PC-9 (cell line): Measurements from ENCODE around the gene ACSS2. TPM values are rescaled to one million over a fixed set of nuclear protein-coding genes. Genes with fewer than 3 reads are reported as not detected.

Source experiments
- BruUV-seq: library from RNA; stranded (reverse); fragments of 400-500 nt; replicated peaks from 2 replicates; lab custom pipeline; 2021; lab: Mats Ljungman, UMichigan
- CTCF ChIA-PET: fragments of 300-600 bp; sonication (Branson Sonifier 250); formaldehyde crosslinking; loops from one replicate; lab custom pipeline; 2022; ENCODE audit warnings: antibody characterized with exemption; lab: Charles Lee
- POLR2A ChIA-PET: fragments of 300-600 bp; sonication (Branson Sonifier 250); formaldehyde crosslinking; loops from one replicate; lab custom pipeline; 2022; ENCODE audit warnings: antibody characterized with exemption; ENCODE audit not compliant: unreplicated experiment; lab: Charles Lee
- DNase-seq, 2 experiments: peaks; one replicate each; pipeline versions ENCODE4 v3.0.0 to v3.0.0-alpha.2; 2015 to 2022; ENCODE audit warnings: mixed read lengths in 1 of 2
- H2AFZ ChIP-seq: fragments of 200-600 bp; sonication (generic); 2 replicates; pipeline ENCODE4 v1.8.1; 2017; ENCODE audit warnings: antibody characterized with exemption
- H3F3A ChIP-seq: fragments of 200-600 bp; sonication (generic); 2 replicates; pipeline ENCODE4 v1.8.1; 2017; ENCODE audit warnings: antibody characterized with exemption, mild to moderate bottlenecking, low read depth; ENCODE audit not compliant: insufficient read depth
- H3K27ac ChIP-seq: fragments of 200-600 bp; sonication (generic); 2 replicates; pipeline ENCODE4 v1.6.1; 2016; ENCODE audit warnings: mixed run types
- H3K27me3 ChIP-seq: fragments of 200-600 bp; sonication (generic); 2 replicates; pipeline ENCODE4 v1.6.1; 2016; ENCODE audit warnings: low read depth, mixed run types; ENCODE audit not compliant: insufficient read depth
- H3K36me3 ChIP-seq: fragments of 200-600 bp; sonication (generic); 2 replicates; pipeline ENCODE4 v1.6.1; 2016; ENCODE audit warnings: low read depth, mixed run types
- H3K4me1 ChIP-seq: fragments of 200-600 bp; sonication (generic); replicated peaks from 2 replicates; pipeline ENCODE4 v1.6.1; 2016; ENCODE audit warnings: mixed run types; ENCODE audit not compliant: insufficient read depth
- H3K4me2 ChIP-seq: fragments of 200-600 bp; sonication (generic); 2 replicates; pipeline ENCODE4 v1.6.1; 2017; ENCODE audit warnings: mixed run types
- H3K4me3 ChIP-seq: fragments of 200-600 bp; sonication (generic); 2 replicates; pipeline ENCODE4 v1.6.1; 2016; ENCODE audit warnings: mixed run types
- H3K79me2 ChIP-seq: fragments of 200-600 bp; sonication (generic); 2 replicates; pipeline ENCODE4 v1.6.1; 2017; ENCODE audit warnings: low read depth, mixed run types
- H3K9me2 ChIP-seq: fragments of 200-600 bp; sonication (generic); 2 replicates; pipeline ENCODE4 v1.8.1; 2017; ENCODE audit warnings: mild to moderate bottlenecking; ENCODE audit not compliant: insufficient read depth
- H3K9me3 ChIP-seq: fragments of 200-600 bp; sonication (generic); 2 replicates; pipeline ENCODE4 v1.8.1; 2016; ENCODE audit warnings: low read depth; ENCODE audit not compliant: insufficient read depth
- H4K20me1 ChIP-seq: fragments of 200-600 bp; sonication (generic); 2 replicates; pipeline ENCODE4 v1.8.1; 2017; ENCODE audit not compliant: insufficient read depth
- EZH2 ChIP-seq: fragments of 200-600 bp; sonication (generic); IDR thresholded peaks from 2 replicates; pipeline ENCODE4 v1.8.0; 2017; ENCODE audit warnings: antibody characterized with exemption, low read depth
- intact Hi-C: fragments of 100-400 bp; cut with micrococcal nuclease; formaldehyde crosslinking; loops from one replicate; pipeline ENCODE4 v1.10.0; 2022; ENCODE audit not compliant: unreplicated experiment
- total RNA-seq: library from RNA; stranded (reverse); gene quantifications from 2 replicates; pipeline ENCODE4 v1.2.3, GENCODE V29; 2021
- TF ChIP-seq, protein P1 (sequence below): fragments of 200-600 bp; sonication (generic); conservative IDR thresholded peaks from 2 replicates; pipeline ENCODE4 v1.6.1; 2017; ENCODE audit warnings: mixed run types, antibody characterized with exemption, mild to moderate bottlenecking, moderate library complexity

ACSS2 gene
- total RNA-seq, 1 experiment from 2014 or later = 108 TPM

DNA sequence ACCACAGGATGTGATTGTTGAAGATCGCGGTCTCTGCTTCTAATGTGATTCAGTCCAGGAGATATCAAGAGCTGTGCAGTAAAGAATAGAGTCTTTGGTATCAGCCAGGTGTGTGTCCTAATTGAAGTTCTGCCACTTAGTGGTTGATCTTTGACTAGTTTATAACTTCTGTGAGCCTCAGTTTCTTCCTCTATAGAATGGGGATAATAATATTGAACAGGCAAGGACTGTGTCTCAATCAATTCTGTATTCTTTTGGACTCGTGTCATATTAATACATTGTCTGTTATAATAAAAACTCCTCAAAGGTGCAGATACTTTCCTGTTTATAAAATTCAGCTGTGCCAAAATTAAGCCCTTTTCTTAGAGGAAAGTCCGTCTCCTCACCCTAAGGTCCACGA is 27.8 kb upstream of the ACSS2 start:
- no peak overlapping the region for H2AFZ ChIP-seq
- H4K20me1 ChIP-seq = no peaks in the 10 kb centered on the region
- no TSS peak for BruUV-seq
- no peak overlapping the region for H3K4me2 ChIP-seq
- H3K4me3 ChIP-seq = no peak overlapping the region
- no peaks in the 10 kb centered on the region for H3K36me3 ChIP-seq
- no peaks in the 10 kb centered on the region for H3K9me3 ChIP-seq
- TF ChIP-seq, protein P1, sequence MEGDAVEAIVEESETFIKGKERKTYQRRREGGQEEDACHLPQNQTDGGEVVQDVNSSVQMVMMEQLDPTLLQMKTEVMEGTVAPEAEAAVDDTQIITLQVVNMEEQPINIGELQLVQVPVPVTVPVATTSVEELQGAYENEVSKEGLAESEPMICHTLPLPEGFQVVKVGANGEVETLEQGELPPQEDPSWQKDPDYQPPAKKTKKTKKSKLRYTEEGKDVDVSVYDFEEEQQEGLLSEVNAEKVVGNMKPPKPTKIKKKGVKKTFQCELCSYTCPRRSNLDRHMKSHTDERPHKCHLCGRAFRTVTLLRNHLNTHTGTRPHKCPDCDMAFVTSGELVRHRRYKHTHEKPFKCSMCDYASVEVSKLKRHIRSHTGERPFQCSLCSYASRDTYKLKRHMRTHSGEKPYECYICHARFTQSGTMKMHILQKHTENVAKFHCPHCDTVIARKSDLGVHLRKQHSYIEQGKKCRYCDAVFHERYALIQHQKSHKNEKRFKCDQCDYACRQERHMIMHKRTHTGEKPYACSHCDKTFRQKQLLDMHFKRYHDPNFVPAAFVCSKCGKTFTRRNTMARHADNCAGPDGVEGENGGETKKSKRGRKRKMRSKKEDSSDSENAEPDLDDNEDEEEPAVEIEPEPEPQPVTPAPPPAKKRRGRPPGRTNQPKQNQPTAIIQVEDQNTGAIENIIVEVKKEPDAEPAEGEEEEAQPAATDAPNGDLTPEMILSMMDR = no peak
- TF ChIP-seq EZH2 = no peak
- no peak for DNase-seq
- ChIA-PET POLR2A (interaction anchor here (0.6 kb wide), 2 partner anchors 161 to 215 kb away, joined by 5 to 9 read pairs; no protein-coding TSS in a partner anchor), CTCF (no interaction called here)
- H3K27ac ChIP-seq = no peak overlapping the region
- no peaks in the 10 kb centered on the region for H3K27me3 ChIP-seq
- no peaks in the 10 kb centered on the region for H3K4me1 ChIP-seq
- intact Hi-C loops = no loop called here
- no peaks in the 10 kb centered on the region for H3K79me2 ChIP-seq
- no peaks in the 10 kb centered on the region for H3K9me2 ChIP-seq
- H3F3A ChIP-seq = no peaks in the 10 kb centered on the region

DNA sequence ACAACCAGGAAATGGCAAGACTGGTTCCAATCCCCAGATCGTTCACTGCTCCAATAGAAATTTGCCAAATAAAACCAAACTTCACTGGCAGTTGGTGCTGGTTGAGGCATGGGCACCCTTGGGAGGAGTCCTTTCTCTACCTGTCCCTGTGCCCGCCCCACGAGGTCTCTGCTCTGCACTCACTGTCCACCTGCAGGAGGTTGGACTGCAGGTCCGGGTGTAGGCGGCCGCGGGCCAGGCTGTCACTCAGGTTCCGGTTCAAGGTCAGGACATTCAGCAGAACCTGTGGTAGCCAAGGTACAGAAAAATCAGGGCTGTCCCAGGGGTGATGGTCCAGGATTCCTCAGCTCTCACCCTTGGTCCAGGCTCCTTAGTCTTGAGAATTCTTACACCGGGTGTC is 26.6 kb upstream of the ACSS2 start:
- intact Hi-C loops = no loop called here
- Histone ChIP-seq H4K20me1 (no peaks in the 10 kb centered on the region), H3K79me2 (no peaks in the 10 kb centered on the region), H3F3A (no peaks in the 10 kb centered on the region), H3K27ac (no peak overlapping the region), H3K36me3 (no peaks in the 10 kb centered on the region), H3K4me3 (no peak overlapping the region), H3K4me2 (no peak overlapping the region), H2AFZ (no peak overlapping the region), H3K9me2 (no peaks in the 10 kb centered on the region), H3K4me1 (no peaks in the 10 kb centered on the region), H3K9me3 (no peaks in the 10 kb centered on the region), H3K27me3 (no peaks in the 10 kb centered on the region)
- DNase-seq = no peak
- no TSS peak for BruUV-seq
- CTCF ChIA-PET = no interaction called here
- POLR2A ChIA-PET = no interaction called here
- TF ChIP-seq, protein P1 = no peak
- TF ChIP-seq EZH2 = no peak

DNA sequence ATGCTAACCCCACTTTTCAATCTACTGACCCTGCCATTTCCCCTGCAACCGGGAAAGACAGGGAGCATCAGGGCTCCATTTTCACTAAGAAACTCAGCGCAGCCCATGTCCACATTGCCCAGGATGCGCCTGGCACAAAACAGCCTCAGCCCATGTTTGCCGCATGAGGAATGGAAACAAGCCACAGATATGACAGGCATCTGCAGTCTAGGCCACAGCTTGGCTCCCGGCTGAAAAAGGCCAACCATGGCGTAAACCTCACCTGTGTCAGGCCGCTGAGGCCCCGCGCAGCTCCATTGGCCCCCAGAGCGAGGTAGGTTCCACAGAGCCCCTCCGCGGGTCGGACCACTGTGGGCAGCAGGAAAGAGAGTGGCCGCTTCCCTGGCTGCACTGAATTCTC is 25.4 kb upstream of the ACSS2 start:
- Histone ChIP-seq H3K79me2 (no peaks in the 10 kb centered on the region), H3K4me3 (no peak overlapping the region), H3K36me3 (no peaks in the 10 kb centered on the region), H4K20me1 (no peaks in the 10 kb centered on the region), H3F3A (no peaks in the 10 kb centered on the region), H3K27me3 (no peaks in the 10 kb centered on the region), H3K4me1 (no peaks in the 10 kb centered on the region), H3K4me2 (no peak overlapping the region), H3K27ac (no peak overlapping the region), H2AFZ (no peak overlapping the region), H3K9me2 (no peaks in the 10 kb centered on the region), H3K9me3 (no peaks in the 10 kb centered on the region)
- no TSS peak for BruUV-seq
- ChIA-PET CTCF (interaction anchor here (0.6 kb wide), 1 partner anchor 243 kb away, joined by 8 read pairs; no protein-coding TSS in a partner anchor), POLR2A (no interaction called here)
- intact Hi-C loops = no loop called here
- DNase-seq = no peak
- TF ChIP-seq, protein P1 = no peak
- TF ChIP-seq EZH2 = no peak
